IMR-90 (cell line): Measurements from ENCODE around the gene KBTBD12. TPM values are rescaled to one million over a fixed set of nuclear protein-coding genes. Genes with fewer than 3 reads are reported as not detected.

Experiments
- ATAC-seq: fragments of 200-7000 bp; cut with Tn5 transposase; 2 replicates; pipeline ENCODE4 v1.9.1; 2020; ENCODE audit warnings: low read depth, mild to moderate bottlenecking, moderate library complexity
- BruUV-seq: library from RNA; stranded (reverse); fragments of 400-500 nt; replicated peaks from 2 replicates; lab custom pipeline; 2021; lab: Mats Ljungman, UMichigan
- CTCF ChIA-PET: fragments of 300-600 bp; formaldehyde crosslinking; extraction: SDS; loops from one replicate; lab custom pipeline; 2021; ENCODE audit warnings: antibody characterized with exemption; lab: Yijun Ruan, JAX
- POLR2A ChIA-PET: fragments of 300-600 bp; sonication (Branson Sonifier 250); formaldehyde crosslinking; loops from one replicate; lab custom pipeline; 2022; ENCODE audit warnings: antibody characterized with exemption; ENCODE audit not compliant: unreplicated experiment; lab: Charles Lee
- DNase-seq: peaks from one replicate; pipeline ENCODE4 v3.0.0; 2013
- H2AFZ ChIP-seq: replicated peaks from 2 replicates; pipeline ENCODE3; 2013; ENCODE audit warnings: low read length, mild to moderate bottlenecking; ENCODE audit not compliant: poor library complexity
- H2AK5ac ChIP-seq: 2 replicates; pipeline ENCODE4 v1.6.1; 2013; ENCODE audit warnings: low read depth, low read length, inconsistent platforms
- H2AK9ac ChIP-seq: replicated peaks from 2 replicates; pipeline ENCODE3; 2013; ENCODE audit warnings: mild to moderate bottlenecking, low read depth, low read length, moderate library complexity; ENCODE audit not compliant: poor library complexity
- H2BK120ac ChIP-seq: 2 replicates; pipeline ENCODE4 v1.6.1; 2013; ENCODE audit warnings: low read depth, low read length, inconsistent platforms
- H2BK15ac ChIP-seq: 3 replicates; pipeline ENCODE4 v1.6.1; 2013; ENCODE audit warnings: low read depth, low read length, inconsistent platforms
- H2BK20ac ChIP-seq: 2 replicates; pipeline ENCODE4 v1.6.1; 2013; ENCODE audit warnings: low read depth, mild to moderate bottlenecking, inconsistent platforms, low read length, moderate library complexity
- H2BK5ac ChIP-seq: 2 replicates; pipeline ENCODE4 v1.6.1; 2013; ENCODE audit warnings: mild to moderate bottlenecking, low read depth, low read length, inconsistent platforms; ENCODE audit not compliant: poor library complexity, severe bottlenecking
- H3K14ac ChIP-seq: replicated peaks from 2 replicates; pipeline ENCODE4 v1.6.1; 2013; ENCODE audit warnings: low read depth, low read length, inconsistent platforms
- H3K18ac ChIP-seq: 2 replicates; pipeline ENCODE4 v1.6.1; 2013; ENCODE audit warnings: low read depth, low read length, control low read depth
- H3K23ac ChIP-seq: 2 replicates; pipeline ENCODE4 v1.6.1; 2013; ENCODE audit warnings: low read depth, low read length, inconsistent platforms
- H3K27ac ChIP-seq: 2 replicates; pipeline ENCODE4 v1.5.1; 2013; ENCODE audit warnings: mild to moderate bottlenecking, control low read depth, low read length; ENCODE audit not compliant: insufficient read depth
- H3K27me3 ChIP-seq: 2 replicates; pipeline ENCODE4 v1.6.1; 2013; ENCODE audit warnings: low read length; ENCODE audit not compliant: control insufficient read depth, insufficient read depth
- H3K36me3 ChIP-seq: 2 replicates; pipeline ENCODE4 v1.6.1; 2013; ENCODE audit warnings: low read length, mixed read lengths; ENCODE audit not compliant: control insufficient read depth, insufficient read depth
- H3K4ac ChIP-seq: 2 replicates; pipeline ENCODE4 v1.6.1; 2013; ENCODE audit warnings: low read depth, low read length, inconsistent platforms
- H3K4me1 ChIP-seq: 2 replicates; pipeline ENCODE4 v1.6.1; 2013; ENCODE audit warnings: low read length, mixed read lengths; ENCODE audit not compliant: control insufficient read depth, insufficient read depth
- H3K4me2 ChIP-seq: 2 replicates; pipeline ENCODE4 v1.6.1; 2013; ENCODE audit warnings: low read depth, mild to moderate bottlenecking, control low read depth, low read length, moderate library complexity
- H3K4me3 ChIP-seq: 2 replicates; pipeline ENCODE4 v1.5.1; 2013; ENCODE audit warnings: low read depth, mild to moderate bottlenecking, control low read depth, low read length, moderate library complexity; ENCODE audit not compliant: insufficient read depth
- H3K56ac ChIP-seq: 2 replicates; pipeline ENCODE4 v1.6.1; 2013; ENCODE audit warnings: low read length, inconsistent platforms; ENCODE audit not compliant: insufficient read depth; ENCODE audit errors: extremely low read depth
- H3K79me1 ChIP-seq, 2 experiments: 2 replicates each; pipeline ENCODE4 v1.6.1; 2013; ENCODE audit warnings: low read length in 2 of 2, inconsistent platforms in 1 of 2, low read depth in 1 of 2
- H3K9ac ChIP-seq: 2 replicates; pipeline ENCODE4 v1.6.1; 2013; ENCODE audit warnings: low read depth, low read length, control low read depth
- H3K9me1 ChIP-seq: 2 replicates; pipeline ENCODE4 v1.6.1; 2013; ENCODE audit warnings: low read length, inconsistent platforms; ENCODE audit not compliant: insufficient read depth
- H3K9me3 ChIP-seq: 2 replicates; pipeline ENCODE4 v1.6.1; 2013; ENCODE audit warnings: low read length; ENCODE audit not compliant: control insufficient read depth, insufficient read depth
- H4K20me1 ChIP-seq: 2 replicates; pipeline ENCODE4 v1.6.1; 2013; ENCODE audit warnings: low read length, inconsistent platforms; ENCODE audit not compliant: insufficient read depth
- H4K5ac ChIP-seq: 2 replicates; pipeline ENCODE4 v1.6.1; 2013; ENCODE audit warnings: mild to moderate bottlenecking, low read depth, low read length, control low read depth
- H4K8ac ChIP-seq, 2 experiments: 2 replicates each; pipeline ENCODE4 v1.6.1; 2013; ENCODE audit warnings: low read depth in 2 of 2, low read length in 2 of 2, control low read depth in 1 of 2, inconsistent platforms in 1 of 2
- H4K91ac ChIP-seq: 2 replicates; pipeline ENCODE4 v1.6.1; 2013; ENCODE audit warnings: low read depth, low read length, inconsistent platforms; ENCODE audit not compliant: insufficient read depth
- CEBPB ChIP-seq: IDR thresholded peaks from 2 replicates; pipeline ENCODE4 v1.6.1; 2012; ENCODE audit warnings: low read depth, low read length, improper control_type of control experiment
- FOS ChIP-seq: fragments of 150-350 bp; IDR thresholded peaks from 2 replicates; pipeline ENCODE4 v1.6.1; 2016; ENCODE audit warnings: low read depth, low read length
- MAZ ChIP-seq: IDR thresholded peaks from 2 replicates; pipeline ENCODE4 v1.6.1; 2012; ENCODE audit warnings: low read depth, mild to moderate bottlenecking, low read length, improper control_type of control experiment, moderate library complexity, borderline replicate concordance
- MXI1 ChIP-seq: IDR thresholded peaks from 2 replicates; pipeline ENCODE4 v1.6.1; 2012; ENCODE audit warnings: low read depth, mild to moderate bottlenecking, low read length, moderate library complexity, borderline replicate concordance
- NFE2L2 ChIP-seq: fragments of 150-350 bp; IDR thresholded peaks from 2 replicates; pipeline ENCODE4 v1.6.1; 2016; ENCODE audit warnings: low read depth, mild to moderate bottlenecking, low read length
- RAD21 ChIP-seq: IDR thresholded peaks from 2 replicates; pipeline ENCODE4 v1.6.1; 2012; ENCODE audit warnings: low read length, improper control_type of control experiment
- SMC3 ChIP-seq: fragments of 150-350 bp; IDR thresholded peaks from 2 replicates; pipeline ENCODE4 v1.6.1; 2016; ENCODE audit warnings: low read depth, mild to moderate bottlenecking, antibody characterized with exemption, low read length, moderate library complexity
- WGBS, 2 experiments: methylation state at CpG; one replicate each; pipeline versions ENCODE4 v1.1.5 to v1.1.7; 2013; ENCODE audit warnings: missing lambda C conversion rate in 2 of 2; ENCODE audit not compliant: insufficient read length in 1 of 2; ENCODE audit errors: extremely low coverage in 2 of 2; 5-methylcytosine and 5-hydroxymethylcytosine counted together
- dilution Hi-C: fragments of 300-500 bp; cut with HindIII; formaldehyde crosslinking; loops from one replicate; pipeline ENCODE4 v1.14.3; 2018; ENCODE audit warnings: low sequenced_read_pairs; ENCODE audit not compliant: unreplicated experiment
- in situ Hi-C: fragments of 300-500 bp; cut with MboI; formaldehyde crosslinking; loops from 3 replicates; pipeline ENCODE4 v1.14.3; 2019; ENCODE audit warnings: low sequenced_read_pairs, inconsistent platforms, mixed read lengths
- intact Hi-C: fragments of 100-400 bp; cut with micrococcal nuclease; formaldehyde crosslinking; loops from 2 replicates; pipeline ENCODE4 v1.10.0; 2022
- polyA plus RNA-seq, 3 experiments: library from polyadenylated mRNA; depleted of rRNA; stranded (reverse); fragments of >200 nt; gene quantifications; 2 replicates each; pipeline ENCODE4 v1.2.3, GENCODE V29; 2012; ENCODE audit warnings: low replicate concordance in 1 of 3
- total RNA-seq: library from RNA; depleted of rRNA; stranded (reverse); fragments of >200 nt; gene quantifications from 2 replicates; pipeline ENCODE4 v1.2.3, GENCODE V29; 2012
- TF ChIP-seq, protein P1 (sequence below): fragments of 150-350 bp; IDR thresholded peaks from 2 replicates; pipeline ENCODE4 v1.6.1; 2016; ENCODE audit warnings: low read depth, mild to moderate bottlenecking, low read length, moderate library complexity, borderline replicate concordance

Gene KBTBD12
- total and polyA plus RNA-seq, 2 of the 4 experiments (the other 2 are of a cell fraction): not detected

GRCh38 chr3:127960421-127960965, 45.5 kb downstream of the KBTBD12 start:
- H2AFZ ChIP-seq: no peak overlapping the region
- H3K23ac ChIP-seq: no peak overlapping the region
- H3K27me3 ChIP-seq: peaks cover 32% of the 10 kb centered on the region
- no peaks in the 10 kb centered on the region for H3K36me3 ChIP-seq
- no peak overlapping the region for H3K4ac ChIP-seq
- H3K4me3 ChIP-seq: no peak overlapping the region
- no peak overlapping the region for H2BK15ac ChIP-seq
- H3K9me1 ChIP-seq: no peaks in the 10 kb centered on the region
- DNase-seq (no peak), ATAC-seq (no peak)
- intact Hi-C loops (no loop called here), dilution Hi-C loops (no loop called here), in situ Hi-C loops (loop anchor here (10.0 kb wide), 1 partner anchor 306 kb away; no protein-coding TSS in a partner anchor)
- no peak overlapping the region for H3K9ac ChIP-seq
- POLR2A ChIA-PET: no interaction called here
- no peak overlapping the region for H4K91ac ChIP-seq
- no peaks in the 10 kb centered on the region for H3K4me1 ChIP-seq
- H4K8ac ChIP-seq: no peak overlapping the region
- no peak overlapping the region for H3K14ac ChIP-seq
- no peaks in the 10 kb centered on the region for H4K20me1 ChIP-seq
- H2BK120ac ChIP-seq: no peak overlapping the region
- H2AK9ac ChIP-seq: no peak overlapping the region
- WGBS, 2 experiments: no CpG with 5 or more reads among the region's 4 CpGs
- H3K9me3 ChIP-seq: no peaks in the 10 kb centered on the region
- no peak overlapping the region for H2AK5ac ChIP-seq
- no peaks in the 10 kb centered on the region for H3K79me1 ChIP-seq
- BruUV-seq: no TSS peak
- H3K27ac ChIP-seq: no peak overlapping the region
- H3K4me2 ChIP-seq: no peak overlapping the region
- no peak overlapping the region for H2BK5ac ChIP-seq
- H2BK20ac ChIP-seq: no peak overlapping the region
- CTCF ChIA-PET: no interaction called here
- TF ChIP-seq NFE2L2 (no peak), MAZ (no peak), SMC3 (no peak), RAD21 (no peak), FOS (no peak), CEBPB (no peak), MXI1 (no peak)
- TF ChIP-seq, protein P1, sequence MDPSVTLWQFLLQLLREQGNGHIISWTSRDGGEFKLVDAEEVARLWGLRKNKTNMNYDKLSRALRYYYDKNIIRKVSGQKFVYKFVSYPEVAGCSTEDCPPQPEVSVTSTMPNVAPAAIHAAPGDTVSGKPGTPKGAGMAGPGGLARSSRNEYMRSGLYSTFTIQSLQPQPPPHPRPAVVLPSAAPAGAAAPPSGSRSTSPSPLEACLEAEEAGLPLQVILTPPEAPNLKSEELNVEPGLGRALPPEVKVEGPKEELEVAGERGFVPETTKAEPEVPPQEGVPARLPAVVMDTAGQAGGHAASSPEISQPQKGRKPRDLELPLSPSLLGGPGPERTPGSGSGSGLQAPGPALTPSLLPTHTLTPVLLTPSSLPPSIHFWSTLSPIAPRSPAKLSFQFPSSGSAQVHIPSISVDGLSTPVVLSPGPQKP: no peak
- no peak overlapping the region for H3K56ac ChIP-seq
- H4K5ac ChIP-seq: no peak overlapping the region
- H3K18ac ChIP-seq: no peak overlapping the region
